Body of pancreas (tissue), 4 donors: ENCODE measurements around the gene KLHL29.

Source experiments
- POLR2A ChIP-seq, 3 donors: fragments of 450-650 bp; IDR thresholded peaks; one replicate each; pipeline ENCODE4 v1.6.1; 2016; ENCODE audit warnings: antibody characterized with exemption in 3 of 3, mild to moderate bottlenecking in 2 of 3
- TF ChIP-seq, protein P1 (sequence below), 7 experiments: fragments of 450-650 bp in 4 of 7; fragments of 200-600 bp in 3 of 7; sonication (generic) in 3 of 7; IDR thresholded peaks; one replicate each; pipeline ENCODE4 v1.5.1; 2016 to 2019; ENCODE audit warnings: antibody characterized with exemption in 7 of 7

DNA sequence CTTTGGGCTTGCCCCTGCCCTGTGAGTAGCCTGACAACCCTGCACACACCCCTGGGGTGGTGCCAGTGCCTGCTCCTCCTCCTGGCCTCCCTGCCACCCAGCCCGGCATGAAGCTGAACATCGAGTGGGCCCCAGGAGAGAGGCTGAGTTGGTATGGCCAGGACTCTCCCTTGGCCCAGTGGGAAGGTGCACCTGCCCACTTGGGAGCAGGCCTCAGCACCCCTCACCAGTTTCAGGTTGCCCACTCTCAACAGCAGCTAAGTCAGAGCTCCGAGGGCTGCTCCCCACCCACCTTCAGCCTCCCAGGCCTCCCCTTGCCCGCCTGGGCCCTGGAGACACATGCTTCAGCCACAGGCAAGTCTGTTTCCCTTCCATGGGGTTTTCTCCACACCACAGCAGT lies 203.1 kb downstream of the KLHL29 start:
- no peak for TF ChIP-seq POLR2A (IDR thresholded peaks at IDR 0.05)
- TF ChIP-seq, protein P1, sequence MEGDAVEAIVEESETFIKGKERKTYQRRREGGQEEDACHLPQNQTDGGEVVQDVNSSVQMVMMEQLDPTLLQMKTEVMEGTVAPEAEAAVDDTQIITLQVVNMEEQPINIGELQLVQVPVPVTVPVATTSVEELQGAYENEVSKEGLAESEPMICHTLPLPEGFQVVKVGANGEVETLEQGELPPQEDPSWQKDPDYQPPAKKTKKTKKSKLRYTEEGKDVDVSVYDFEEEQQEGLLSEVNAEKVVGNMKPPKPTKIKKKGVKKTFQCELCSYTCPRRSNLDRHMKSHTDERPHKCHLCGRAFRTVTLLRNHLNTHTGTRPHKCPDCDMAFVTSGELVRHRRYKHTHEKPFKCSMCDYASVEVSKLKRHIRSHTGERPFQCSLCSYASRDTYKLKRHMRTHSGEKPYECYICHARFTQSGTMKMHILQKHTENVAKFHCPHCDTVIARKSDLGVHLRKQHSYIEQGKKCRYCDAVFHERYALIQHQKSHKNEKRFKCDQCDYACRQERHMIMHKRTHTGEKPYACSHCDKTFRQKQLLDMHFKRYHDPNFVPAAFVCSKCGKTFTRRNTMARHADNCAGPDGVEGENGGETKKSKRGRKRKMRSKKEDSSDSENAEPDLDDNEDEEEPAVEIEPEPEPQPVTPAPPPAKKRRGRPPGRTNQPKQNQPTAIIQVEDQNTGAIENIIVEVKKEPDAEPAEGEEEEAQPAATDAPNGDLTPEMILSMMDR (IDR thresholded peaks at IDR 0.05): no peak
